Chondrocyte (in vitro differentiated cells): ENCODE measurements around the gene CFAP20DC. TPM values are rescaled to one million over a fixed set of nuclear protein-coding genes. Genes with fewer than 3 reads are reported as not detected.
"Not testable (repeated sequence)": the region's sequence is repeated elsewhere in the genome, so short reads cannot be mapped to it uniquely, and the experiment has no call there.

Experiments
- DNase-seq: peaks from one replicate; pipeline ENCODE4 v3.0.0; 2021; ENCODE audit warnings: mixed read lengths, low spot score
- H3K27ac Mint-ChIP-seq: one replicate; pipeline ENCODE4 v1.8.0; 2021; ENCODE audit warnings: mild to moderate bottlenecking, moderate library complexity, mixed read lengths; ENCODE audit not compliant: unreplicated experiment
- H3K27me3 Mint-ChIP-seq: 2 replicates; pipeline ENCODE4 v1.8.0; 2021; ENCODE audit warnings: low read depth, mixed read lengths
- H3K36me3 Mint-ChIP-seq: 2 replicates; pipeline ENCODE4 v1.8.0; 2021; ENCODE audit warnings: low read depth, mixed read lengths
- H3K4me1 Mint-ChIP-seq: 2 replicates; pipeline ENCODE4 v1.8.0; 2021; ENCODE audit warnings: low read depth, mild to moderate bottlenecking, mixed read lengths
- H3K4me3 Mint-ChIP-seq: one replicate; pipeline ENCODE4 v1.8.0; 2021; ENCODE audit warnings: mild to moderate bottlenecking, moderate library complexity, mixed read lengths; ENCODE audit not compliant: unreplicated experiment
- H3K9me3 Mint-ChIP-seq: 2 replicates; pipeline ENCODE4 v1.8.0; 2021; ENCODE audit warnings: low read depth, mixed read lengths
- total RNA-seq: library from RNA; stranded (reverse); gene quantifications from 3 replicates; pipeline ENCODE4 v1.2.1, GENCODE V29; 2021
- TF ChIP-seq, protein P1 (sequence below): fragments of 200-600 bp; sonication (generic); IDR thresholded peaks from 2 replicates; pipeline ENCODE4 v1.5.0; 2021; ENCODE audit warnings: antibody characterized with exemption, mild to moderate bottlenecking, moderate library complexity

The CFAP20DC gene
- total RNA-seq, 1 donor from 2014 or later, result 3.1 TPM

DNA sequence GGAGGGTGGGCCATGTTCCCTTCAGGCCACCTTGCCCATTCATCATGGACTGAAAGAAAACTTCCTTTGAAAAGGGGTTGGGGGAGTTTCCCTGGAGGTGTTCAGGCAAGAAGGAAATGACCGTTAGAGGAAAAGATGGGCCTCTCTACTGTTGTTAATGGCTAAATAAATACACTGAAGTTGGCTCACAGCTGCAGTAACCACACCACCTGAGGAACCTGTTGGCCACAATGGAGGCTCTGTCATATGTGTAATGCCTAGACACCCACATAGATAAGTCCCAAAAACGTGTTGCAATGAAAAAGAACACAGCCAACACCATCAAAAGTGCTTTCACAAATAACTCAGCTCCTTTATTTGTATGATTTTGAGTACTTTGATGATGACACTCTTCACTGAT lies 345.1 kb downstream of the CFAP20DC start:
- no peak overlapping the region for H3K27ac Mint-ChIP-seq
- no peak for DNase-seq
- TF ChIP-seq, protein P1, sequence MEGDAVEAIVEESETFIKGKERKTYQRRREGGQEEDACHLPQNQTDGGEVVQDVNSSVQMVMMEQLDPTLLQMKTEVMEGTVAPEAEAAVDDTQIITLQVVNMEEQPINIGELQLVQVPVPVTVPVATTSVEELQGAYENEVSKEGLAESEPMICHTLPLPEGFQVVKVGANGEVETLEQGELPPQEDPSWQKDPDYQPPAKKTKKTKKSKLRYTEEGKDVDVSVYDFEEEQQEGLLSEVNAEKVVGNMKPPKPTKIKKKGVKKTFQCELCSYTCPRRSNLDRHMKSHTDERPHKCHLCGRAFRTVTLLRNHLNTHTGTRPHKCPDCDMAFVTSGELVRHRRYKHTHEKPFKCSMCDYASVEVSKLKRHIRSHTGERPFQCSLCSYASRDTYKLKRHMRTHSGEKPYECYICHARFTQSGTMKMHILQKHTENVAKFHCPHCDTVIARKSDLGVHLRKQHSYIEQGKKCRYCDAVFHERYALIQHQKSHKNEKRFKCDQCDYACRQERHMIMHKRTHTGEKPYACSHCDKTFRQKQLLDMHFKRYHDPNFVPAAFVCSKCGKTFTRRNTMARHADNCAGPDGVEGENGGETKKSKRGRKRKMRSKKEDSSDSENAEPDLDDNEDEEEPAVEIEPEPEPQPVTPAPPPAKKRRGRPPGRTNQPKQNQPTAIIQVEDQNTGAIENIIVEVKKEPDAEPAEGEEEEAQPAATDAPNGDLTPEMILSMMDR, result no peak
- no peaks in the 10 kb centered on the region for H3K4me1 Mint-ChIP-seq
- no peaks in the 10 kb centered on the region for H3K9me3 Mint-ChIP-seq
- H3K4me3 Mint-ChIP-seq, result no peak overlapping the region
- peaks cover 4% of the 10 kb centered on the region for H3K27me3 Mint-ChIP-seq
- no peaks in the 10 kb centered on the region for H3K36me3 Mint-ChIP-seq

DNA sequence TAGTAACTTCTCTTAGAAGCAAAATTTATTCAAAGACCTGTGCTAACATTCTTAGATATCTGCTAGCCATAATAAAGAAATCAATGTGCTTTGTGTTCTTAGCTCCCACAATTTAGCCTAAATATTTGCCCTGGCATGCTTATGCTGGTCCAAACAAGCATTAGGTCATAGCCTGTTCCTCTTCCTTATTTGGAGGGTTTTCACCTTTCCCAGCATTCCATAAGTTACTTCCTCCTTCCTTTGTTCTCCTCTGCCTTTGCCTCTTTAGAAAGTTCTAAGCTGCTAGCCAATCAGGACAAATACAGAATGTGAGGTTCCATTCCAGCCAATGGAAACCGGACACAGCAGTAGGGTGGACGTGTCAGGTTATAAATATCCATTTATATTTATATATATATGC lies 345.5 kb downstream of the CFAP20DC start:
- not testable (repeated sequence) for H3K27ac Mint-ChIP-seq, DNase-seq, H3K9me3 Mint-ChIP-seq, H3K4me3 Mint-ChIP-seq, H3K36me3 Mint-ChIP-seq, H3K27me3 Mint-ChIP-seq, H3K4me1 Mint-ChIP-seq

DNA sequence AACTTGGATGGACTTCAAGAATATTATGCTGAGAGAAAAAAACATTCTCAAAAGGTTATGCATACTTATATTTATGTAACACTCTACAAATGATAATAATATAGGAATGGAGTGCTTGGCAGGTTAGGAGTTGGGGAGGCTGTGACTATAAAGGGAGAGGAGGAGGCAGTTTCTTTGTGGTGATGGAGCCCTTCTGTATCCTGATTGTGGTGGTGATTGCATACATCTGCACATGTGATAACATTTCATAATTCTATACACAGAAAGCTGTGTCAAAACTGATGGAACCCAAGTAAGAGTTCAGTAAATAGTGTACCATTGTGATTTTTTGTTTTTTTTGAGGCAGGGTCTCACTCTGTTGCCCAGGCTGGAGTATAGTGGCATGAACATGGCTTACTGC lies 351.6 kb downstream of the CFAP20DC start:
- H3K4me3 Mint-ChIP-seq, result no peak overlapping the region
- no peak overlapping the region for H3K27ac Mint-ChIP-seq
- H3K4me1 Mint-ChIP-seq, result no peaks in the 10 kb centered on the region

DNA sequence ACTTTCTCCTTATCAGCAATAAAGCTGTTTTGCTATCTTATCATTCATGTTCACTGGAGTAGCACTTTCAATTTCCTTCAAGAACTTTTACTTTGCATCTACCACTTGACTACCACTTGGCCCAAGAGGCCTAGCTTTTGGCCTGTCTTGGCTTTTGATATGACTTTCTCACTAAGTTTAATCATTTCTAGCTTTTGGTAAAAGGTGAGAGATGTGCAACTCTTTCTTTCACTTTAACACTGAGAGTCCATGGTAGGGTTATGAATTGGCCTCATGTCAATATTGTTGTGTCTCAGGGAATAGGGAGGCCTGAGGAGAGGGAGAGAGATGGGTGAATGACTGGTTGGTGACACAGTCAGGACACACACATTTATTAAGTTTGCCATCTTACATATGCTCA lies 352.3 kb downstream of the CFAP20DC start:
- H3K36me3 Mint-ChIP-seq, result no peaks in the 10 kb centered on the region
- H3K27ac Mint-ChIP-seq, result no peak overlapping the region
- H3K27me3 Mint-ChIP-seq, result peaks cover 4% of the 10 kb centered on the region
- TF ChIP-seq, protein P1, result no peak
- no peak overlapping the region for H3K4me3 Mint-ChIP-seq
- H3K9me3 Mint-ChIP-seq, result peaks cover 4% of the 10 kb centered on the region
- no peaks in the 10 kb centered on the region for H3K4me1 Mint-ChIP-seq
- no peak for DNase-seq

More for the DNA sequence above, 351.6 kb downstream of the CFAP20DC start:
- DNase-seq, result no peak
- peaks cover 4% of the 10 kb centered on the region for H3K27me3 Mint-ChIP-seq
- H3K9me3 Mint-ChIP-seq, result peaks cover 3% of the 10 kb centered on the region
- H3K36me3 Mint-ChIP-seq, result no peaks in the 10 kb centered on the region
- TF ChIP-seq, protein P1, result no peak

DNA sequence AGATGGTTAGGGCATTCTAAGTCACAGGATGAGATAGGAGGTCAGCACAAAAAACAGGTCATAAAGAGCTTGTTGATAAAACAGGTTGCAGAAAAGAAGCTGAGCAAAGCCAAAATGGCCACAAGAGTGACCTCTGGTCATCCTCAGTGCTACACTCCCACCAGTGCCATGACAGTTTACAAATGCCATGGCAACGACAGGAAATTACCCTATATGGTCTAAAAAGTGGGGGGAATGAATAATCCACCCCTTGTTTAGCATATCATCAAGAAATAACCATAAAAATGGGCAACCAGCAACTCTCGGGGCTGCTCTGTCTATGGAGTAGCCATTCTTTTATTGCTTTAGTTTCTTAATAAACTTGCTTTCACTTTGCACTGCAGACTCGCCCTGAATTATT lies 353.0 kb downstream of the CFAP20DC start:
- H3K36me3 Mint-ChIP-seq, H3K9me3 Mint-ChIP-seq, H3K27me3 Mint-ChIP-seq, H3K27ac Mint-ChIP-seq, DNase-seq, H3K4me1 Mint-ChIP-seq, H3K4me3 Mint-ChIP-seq: not testable (repeated sequence)

DNA sequence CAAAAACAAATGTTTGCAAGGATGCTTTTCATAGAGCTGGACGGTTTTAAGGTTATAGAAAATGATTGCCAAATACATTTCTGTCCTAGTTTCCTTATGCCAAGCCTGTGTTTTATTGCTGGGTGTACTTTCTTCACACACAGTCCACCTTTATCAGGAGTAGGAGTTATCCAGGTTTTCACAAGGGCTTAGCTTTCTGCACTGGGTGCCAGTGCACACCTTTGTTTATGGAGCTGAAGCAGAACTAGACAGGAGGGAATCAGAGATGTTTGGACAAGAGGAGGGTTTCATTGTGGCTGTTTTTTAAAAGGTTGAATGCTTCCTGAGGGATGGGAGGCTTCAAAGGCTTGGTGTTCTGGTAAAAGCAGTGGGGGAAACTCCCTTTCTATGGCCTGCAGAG lies 353.7 kb downstream of the CFAP20DC start:
- DNase-seq, result no peak
- TF ChIP-seq, protein P1, result no peak
- H3K27me3 Mint-ChIP-seq, result peaks cover 4% of the 10 kb centered on the region
- H3K27ac Mint-ChIP-seq, result no peak overlapping the region
- no peaks in the 10 kb centered on the region for H3K4me1 Mint-ChIP-seq
- peaks cover 8% of the 10 kb centered on the region for H3K9me3 Mint-ChIP-seq
- no peaks in the 10 kb centered on the region for H3K36me3 Mint-ChIP-seq
- H3K4me3 Mint-ChIP-seq, result no peak overlapping the region

DNA sequence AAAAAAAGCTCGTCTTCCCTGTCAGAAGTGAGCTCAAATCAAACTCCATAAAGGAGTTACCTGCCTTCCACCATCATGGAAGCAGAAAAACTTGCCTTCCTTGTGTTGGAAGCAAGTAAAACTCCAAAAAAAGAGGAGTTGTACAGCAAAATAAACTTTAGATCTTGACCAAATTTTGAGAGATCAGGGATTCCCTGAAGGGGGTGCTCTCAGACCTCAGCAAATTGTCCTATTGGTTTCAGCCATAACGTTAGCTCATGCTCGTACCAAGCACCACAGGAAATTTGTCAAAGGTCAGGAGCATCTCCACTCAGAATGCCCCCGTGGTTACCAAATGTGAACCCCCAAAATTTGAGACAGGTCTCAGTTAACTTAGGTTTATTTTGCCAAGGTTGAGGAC lies 354.5 kb downstream of the CFAP20DC start:
- H3K4me1 Mint-ChIP-seq, H3K36me3 Mint-ChIP-seq, H3K9me3 Mint-ChIP-seq, DNase-seq, H3K27ac Mint-ChIP-seq, H3K27me3 Mint-ChIP-seq, H3K4me3 Mint-ChIP-seq: not testable (repeated sequence)
